ENCODE results near the gene GPR137.

- TF ChIP-seq NFRKB (IDR thresholded peaks at IDR 0.05) (no peak), SP1 (IDR thresholded peaks at IDR 0.05) (no peak), TARDBP (IDR thresholded peaks at IDR 0.05) (no peak), ARNT (IDR thresholded peaks at IDR 0.05) (no peak), PKNOX1 (IDR thresholded peaks at IDR 0.05) (no peak), SUZ12 (IDR thresholded peaks at IDR 0.05) (no peak), CTBP1 (IDR thresholded peaks at IDR 0.05; ENCODE audit: borderline replicate concordance) (no peak), BHLHE40 (IDR thresholded peaks at IDR 0.05; ENCODE audit: borderline replicate concordance) (no peak), ELF4 (IDR thresholded peaks at IDR 0.05) (no peak), FOXK2 (IDR thresholded peaks at IDR 0.05) (no peak), FOXM1 (IDR thresholded peaks at IDR 0.05; ENCODE audit: borderline replicate concordance) (no peak), LEF1 (IDR thresholded peaks at IDR 0.05; ENCODE audit: borderline replicate concordance) (no peak), ZNF384 (IDR thresholded peaks at IDR 0.05) (no peak)
These were observed 35.4 kb downstream of the GPR137 start for GRCh38 chr11:64321026-64321425.

All from HEK293T (cell line).